Activated naive CD4-positive, alpha-beta T cell treated with anti-CD3 and anti-CD28 coated beads, Interleukin-2, amount 50 U/mL, for 24 hours (primary cell): Measurements from ENCODE around the gene TMEM186.
"Not testable (repeated sequence)": the region's sequence is repeated elsewhere in the genome, so short reads cannot be mapped to it uniquely, and the experiment has no call there.

Experiments used
- H3K27ac Mint-ChIP-seq: one replicate; pipeline ENCODE4 v1.8.0; 2021; ENCODE audit warnings: mild to moderate bottlenecking, mixed read lengths
- H3K27me3 Mint-ChIP-seq: one replicate; pipeline ENCODE4 v1.8.0; 2021; ENCODE audit warnings: mixed read lengths
- H3K36me3 Mint-ChIP-seq: one replicate; pipeline ENCODE4 v1.8.0; 2021; ENCODE audit warnings: mixed read lengths
- H3K4me1 Mint-ChIP-seq: one replicate; pipeline ENCODE4 v1.8.0; 2021; ENCODE audit warnings: mixed read lengths
- H3K4me3 Mint-ChIP-seq: one replicate; pipeline ENCODE4 v1.8.0; 2021; ENCODE audit warnings: mild to moderate bottlenecking, mixed read lengths
- H3K9me3 Mint-ChIP-seq: one replicate; pipeline ENCODE4 v1.8.0; 2021; ENCODE audit warnings: mixed read lengths

The TMEM186 gene

GRCh38 chr16:8764525-8765250 lies 32.8 kb downstream of the TMEM186 start:
- H3K36me3 Mint-ChIP-seq = peaks cover 3% of the 10 kb centered on the region
- H3K27me3 Mint-ChIP-seq = no peaks in the 10 kb centered on the region
- no peak overlapping the region for H3K4me3 Mint-ChIP-seq
- no peaks in the 10 kb centered on the region for H3K9me3 Mint-ChIP-seq
- no peaks in the 10 kb centered on the region for H3K4me1 Mint-ChIP-seq
- no peak overlapping the region for H3K27ac Mint-ChIP-seq

GRCh38 chr16:8763899-8764298 lies 33.5 kb downstream of the TMEM186 start:
- Mint-ChIP-seq H3K9me3 (no peaks in the 10 kb centered on the region), H3K27me3 (no peaks in the 10 kb centered on the region), H3K36me3 (peaks cover 3% of the 10 kb centered on the region)

DNA sequence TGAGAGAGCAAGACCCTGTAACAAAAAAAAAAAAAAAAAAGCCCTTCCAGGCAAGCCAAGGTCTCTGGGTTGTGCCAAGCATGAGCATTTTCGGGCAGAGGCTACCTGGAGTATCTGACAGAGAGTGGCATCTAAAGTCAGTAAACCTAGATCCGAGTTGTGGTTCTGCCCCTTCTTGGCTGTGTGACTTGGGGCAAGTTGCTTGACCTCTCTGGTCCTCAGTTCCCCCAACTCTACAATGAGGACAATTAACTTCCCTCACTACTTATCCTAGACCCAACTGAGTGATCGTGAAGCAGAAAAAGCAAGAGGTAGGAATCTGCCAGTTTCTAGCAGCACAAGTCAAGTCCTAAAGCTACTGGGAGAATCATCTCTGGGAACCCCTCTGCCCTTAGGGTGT lies 34.4 kb downstream of the TMEM186 start:
- no peaks in the 10 kb centered on the region for H3K4me1 Mint-ChIP-seq
- no peak overlapping the region for H3K27ac Mint-ChIP-seq
- H3K4me3 Mint-ChIP-seq = no peak overlapping the region
- H3K9me3 Mint-ChIP-seq = no peaks in the 10 kb centered on the region
- peaks cover 3% of the 10 kb centered on the region for H3K36me3 Mint-ChIP-seq
- H3K27me3 Mint-ChIP-seq = no peaks in the 10 kb centered on the region

More at GRCh38 chr16:8763899-8764298, 33.5 kb downstream of the TMEM186 start:
- no peak overlapping the region for H3K27ac Mint-ChIP-seq
- no peak overlapping the region for H3K4me3 Mint-ChIP-seq
- no peaks in the 10 kb centered on the region for H3K4me1 Mint-ChIP-seq

DNA sequence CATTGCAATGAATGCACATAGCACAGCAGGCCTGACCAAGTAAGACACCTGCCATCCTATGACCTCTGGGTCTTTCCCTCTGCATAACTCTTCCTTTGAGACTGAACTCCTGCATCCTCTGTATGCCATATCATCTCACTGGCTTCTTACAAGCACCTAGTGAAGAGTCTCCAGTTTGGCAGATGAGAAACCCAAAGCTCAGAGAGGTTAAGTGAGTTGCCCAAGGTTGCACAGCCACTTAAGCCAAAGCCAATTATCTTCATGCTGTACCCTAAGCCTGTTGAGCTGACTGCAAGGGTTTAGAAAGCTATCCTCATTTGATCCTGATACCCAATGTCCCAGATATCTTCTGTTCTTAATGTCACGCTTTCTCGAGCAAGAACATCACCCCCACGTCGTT lies 35.2 kb downstream of the TMEM186 start:
- Mint-ChIP-seq H3K9me3 (no peaks in the 10 kb centered on the region), H3K27me3 (no peaks in the 10 kb centered on the region), H3K4me1 (no peaks in the 10 kb centered on the region), H3K36me3 (peaks cover 6% of the 10 kb centered on the region), H3K27ac (no peak overlapping the region), H3K4me3 (no peak overlapping the region)

DNA sequence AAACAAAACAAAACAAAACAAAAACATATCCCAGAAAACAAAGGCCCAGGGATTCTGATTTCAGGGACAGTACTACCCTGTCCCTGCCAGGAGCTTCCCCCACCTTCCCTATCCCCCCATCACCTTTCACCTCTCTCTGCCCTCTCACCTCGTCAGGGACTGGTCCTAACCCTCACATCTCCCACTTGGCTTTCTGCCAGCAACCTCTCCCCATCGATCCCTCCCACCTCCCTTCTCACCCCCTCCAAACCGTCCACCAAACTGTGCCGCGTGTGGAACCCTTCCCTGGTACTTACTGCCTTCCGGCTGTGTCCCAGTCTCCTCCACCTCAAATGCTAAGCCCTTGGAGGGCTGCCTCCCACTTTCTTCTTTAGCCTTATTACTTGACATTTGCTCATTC lies 36.4 kb downstream of the TMEM186 start:
- H3K36me3 Mint-ChIP-seq = peaks cover 7% of the 10 kb centered on the region
- H3K27ac Mint-ChIP-seq = no peak overlapping the region
- no peak overlapping the region for H3K4me3 Mint-ChIP-seq
- H3K27me3 Mint-ChIP-seq = no peaks in the 10 kb centered on the region
- no peaks in the 10 kb centered on the region for H3K9me3 Mint-ChIP-seq
- no peaks in the 10 kb centered on the region for H3K4me1 Mint-ChIP-seq

GRCh38 chr16:8760021-8760420 lies 37.4 kb downstream of the TMEM186 start:
- Mint-ChIP-seq H3K36me3 (peaks cover 7% of the 10 kb centered on the region), H3K4me3 (no peak overlapping the region), H3K4me1 (no peaks in the 10 kb centered on the region), H3K27me3 (no peaks in the 10 kb centered on the region), H3K27ac (no peak overlapping the region), H3K9me3 (no peaks in the 10 kb centered on the region)

DNA sequence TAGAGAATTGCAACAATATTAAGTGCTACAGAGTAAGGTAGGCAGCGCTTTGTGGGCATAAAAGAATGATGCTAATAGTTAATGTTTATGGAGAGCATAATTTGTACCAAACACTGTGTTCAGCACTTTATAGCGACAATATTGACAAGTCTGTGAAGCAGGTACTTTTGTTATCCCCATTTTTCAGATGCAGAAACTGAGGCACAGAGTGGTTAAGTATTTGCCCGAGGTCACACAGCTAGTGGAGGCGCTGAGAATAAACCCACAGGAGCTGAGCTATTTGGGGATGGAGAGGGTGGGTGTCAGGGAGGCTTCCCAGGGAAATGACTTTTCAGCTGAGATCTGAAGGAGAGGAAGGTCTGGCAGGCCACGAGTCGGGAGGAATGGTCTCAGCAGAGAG lies 39.4 kb downstream of the TMEM186 start:
- no peaks in the 10 kb centered on the region for H3K27me3 Mint-ChIP-seq
- peaks cover 9% of the 10 kb centered on the region for H3K36me3 Mint-ChIP-seq
- H3K27ac Mint-ChIP-seq = no peak overlapping the region
- H3K4me1 Mint-ChIP-seq = no peaks in the 10 kb centered on the region
- no peaks in the 10 kb centered on the region for H3K9me3 Mint-ChIP-seq
- H3K4me3 Mint-ChIP-seq = no peak overlapping the region

DNA sequence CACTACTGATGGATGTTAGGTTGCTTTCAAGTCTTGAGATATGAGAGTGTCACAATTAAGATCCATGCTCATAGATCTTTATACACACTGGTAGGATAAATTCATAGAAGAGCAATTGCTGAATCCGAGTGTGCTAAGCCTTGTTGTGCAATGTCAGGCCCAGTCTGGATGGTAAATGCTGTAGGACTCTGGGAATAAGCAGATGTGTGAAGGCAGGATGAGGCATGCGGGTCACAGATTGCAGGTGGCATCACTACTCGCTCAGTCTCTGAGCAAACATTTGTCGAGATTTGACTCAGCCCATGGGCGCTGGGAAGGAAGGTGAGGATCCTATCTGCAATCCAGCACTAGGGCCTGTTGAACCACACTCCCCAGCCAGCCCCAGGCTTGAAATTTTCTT lies 40.7 kb downstream of the TMEM186 start:
- Mint-ChIP-seq H3K4me1 (no peaks in the 10 kb centered on the region), H3K27me3 (no peaks in the 10 kb centered on the region), H3K9me3 (no peaks in the 10 kb centered on the region), H3K4me3 (no peak overlapping the region), H3K36me3 (peaks cover 7% of the 10 kb centered on the region), H3K27ac (no peak overlapping the region)

GRCh38 chr16:8753416-8754054 lies 43.9 kb downstream of the TMEM186 start:
- Mint-ChIP-seq H3K9me3 (no peaks in the 10 kb centered on the region), H3K4me1 (no peaks in the 10 kb centered on the region), H3K4me3 (no peak overlapping the region), H3K27me3 (no peaks in the 10 kb centered on the region), H3K27ac (no peak overlapping the region), H3K36me3 (peaks cover 8% of the 10 kb centered on the region)

DNA sequence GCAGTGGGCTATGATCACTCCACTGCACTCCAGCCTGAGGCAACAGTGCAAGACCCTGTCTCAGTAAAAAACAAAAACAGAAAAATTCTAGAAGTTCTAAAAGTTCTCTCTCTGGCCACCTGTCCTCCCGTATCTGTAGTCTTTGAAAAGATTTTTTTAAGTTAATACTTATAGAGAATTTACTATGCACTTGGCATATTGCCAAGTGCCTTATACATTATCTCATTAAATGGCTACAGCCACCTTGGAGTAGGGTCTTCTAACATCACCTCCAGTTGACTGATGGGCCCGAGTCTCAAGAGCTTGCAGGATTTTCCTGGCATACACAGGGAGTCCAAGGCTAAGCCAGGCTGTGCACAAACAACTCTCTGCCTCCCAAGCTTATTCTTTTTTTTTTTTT lies 44.7 kb downstream of the TMEM186 start:
- Mint-ChIP-seq H3K27ac (no peak overlapping the region), H3K36me3 (peaks cover 8% of the 10 kb centered on the region), H3K9me3 (no peaks in the 10 kb centered on the region), H3K4me3 (no peak overlapping the region), H3K27me3 (no peaks in the 10 kb centered on the region), H3K4me1 (no peaks in the 10 kb centered on the region)

GRCh38 chr16:8751481-8752311 lies 45.7 kb downstream of the TMEM186 start:
- H3K27ac Mint-ChIP-seq = no peak overlapping the region
- H3K36me3 Mint-ChIP-seq = peaks cover 3% of the 10 kb centered on the region
- H3K9me3 Mint-ChIP-seq = no peaks in the 10 kb centered on the region
- no peak overlapping the region for H3K4me3 Mint-ChIP-seq
- no peaks in the 10 kb centered on the region for H3K27me3 Mint-ChIP-seq
- H3K4me1 Mint-ChIP-seq = no peaks in the 10 kb centered on the region

GRCh38 chr16:8748944-8749343 lies 48.5 kb downstream of the TMEM186 start:
- not testable (repeated sequence) for H3K4me1 Mint-ChIP-seq, H3K9me3 Mint-ChIP-seq, H3K27me3 Mint-ChIP-seq, H3K4me3 Mint-ChIP-seq, H3K27ac Mint-ChIP-seq, H3K36me3 Mint-ChIP-seq
